Endothelial cell of umbilical vein (primary cell): ENCODE data around the gene MAST4.

Experiments used
- CTCF ChIP-seq, 2 donors: IDR thresholded peaks; 1 replicate in 1 of 2; 2 replicates in 1 of 2; pipeline ENCODE4 v1.5.1; 2011; ENCODE audit warnings: low read length in 2 of 2, mild to moderate bottlenecking in 2 of 2, moderate library complexity in 2 of 2, control low read depth in 1 of 2, inconsistent platforms in 1 of 2, low read depth in 1 of 2; ENCODE audit not compliant: insufficient read depth in 1 of 2; ENCODE audit errors: extremely low read depth in 1 of 2
- EZH2 ChIP-seq: IDR thresholded peaks from 2 replicates; pipeline ENCODE4 v1.6.1; 2012; ENCODE audit warnings: borderline replicate concordance, low read depth, mild to moderate bottlenecking, moderate library complexity, low read length, inconsistent platforms; ENCODE audit not compliant: severe bottlenecking

GRCh38 chr5:66717455-66718373, 121.5 kb downstream of the MAST4 start:
- TF ChIP-seq CTCF (IDR thresholded peaks at IDR 0.05; ENCODE audit: extremely low read depth in 1 of 2, insufficient read depth in 1 of 2, low read depth in 1 of 2, low read length in 2 of 2) (no peak), EZH2 (no peak)
